Activated CD8-positive, alpha-beta memory T cell treated with anti-CD3 and anti-CD28 coated beads for 36 hours (primary cell): Measurements from ENCODE around the gene EFCAB8. TPM values are rescaled to one million over a fixed set of nuclear protein-coding genes. Genes with fewer than 3 reads are reported as not detected.
"Not testable (repeated sequence)": the region's sequence is repeated elsewhere in the genome, so short reads cannot be mapped to it uniquely, and the experiment has no call there.

Source experiments
- CTCF ChIA-PET: fragments of 350-600 bp; sonication (Branson Sonifier 250); formaldehyde crosslinking; loops from one replicate; lab custom pipeline; 2021; ENCODE audit warnings: antibody characterized with exemption; lab: Charles Lee
- POLR2A ChIA-PET: fragments of 350-600 bp; sonication (Branson Sonifier 250); formaldehyde crosslinking; loops from one replicate; lab custom pipeline; 2021; ENCODE audit warnings: antibody characterized with exemption; lab: Charles Lee
- total RNA-seq, 2 experiments: library from RNA; stranded (reverse); gene quantifications; one replicate each; pipeline ENCODE4 v1.2.3, GENCODE V29; 2021

The EFCAB8 gene
- total RNA-seq, 2 experiments from 2014 or later: 0.21 to 0.94 TPM

DNA sequence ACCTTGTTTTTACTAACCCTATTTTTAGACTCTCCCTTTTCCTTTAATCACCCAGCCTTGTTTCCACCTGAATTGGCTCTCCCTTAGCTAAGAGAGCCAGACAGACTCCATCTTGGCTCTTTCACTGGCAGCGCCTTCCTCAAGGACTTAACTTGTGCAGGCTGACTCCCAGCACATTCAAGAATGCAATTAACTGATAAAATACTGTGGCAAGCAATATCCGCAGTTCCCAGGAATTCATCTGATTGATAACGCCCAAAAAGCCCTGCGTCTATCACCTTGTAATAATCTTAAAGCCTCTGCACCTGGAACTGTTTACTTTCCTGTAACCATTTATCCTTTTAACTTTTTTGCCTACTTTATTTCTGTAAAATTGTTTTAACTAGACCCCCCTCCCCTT, 116.4 kb downstream of the EFCAB8 start:
- POLR2A ChIA-PET, CTCF ChIA-PET: not testable (repeated sequence)

- ChIA-PET POLR2A (no interaction called here), CTCF (no interaction called here)
Observed at GRCh38 chr20:32975698-32976674, 117.3 kb downstream of the EFCAB8 start.

- ChIA-PET POLR2A (no interaction called here), CTCF (interaction anchor here (1.4 kb wide), 1 partner anchor 9 kb away, joined by 3 read pairs; no protein-coding TSS in a partner anchor)
Observed at GRCh38 chr20:32976746-32977145, 118.0 kb downstream of the EFCAB8 start.

- ChIA-PET POLR2A (no interaction called here), CTCF (interaction anchor here (0.7 to 1.4 kb wide), 3 partner anchors 10 to 32 kb away, joined by 3 read pairs; no protein-coding TSS in a partner anchor)
Observed at GRCh38 chr20:32977281-32978008, 118.7 kb downstream of the EFCAB8 start.

DNA sequence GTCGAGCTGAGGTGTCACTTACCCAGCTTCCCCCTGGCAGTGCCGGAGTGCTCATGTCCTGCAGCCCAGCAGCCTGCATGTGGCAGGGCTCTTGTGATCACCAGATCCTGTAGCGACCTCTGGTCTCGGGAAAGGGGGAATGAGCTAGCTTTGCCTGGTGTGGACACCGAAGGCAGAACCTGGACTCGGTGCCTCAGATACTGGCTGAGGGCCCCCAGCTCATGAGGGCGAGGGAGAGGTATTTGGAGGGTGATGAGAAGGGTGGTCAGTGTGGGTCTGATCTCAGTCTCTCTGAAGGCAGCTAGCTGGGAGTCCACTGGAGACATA, 119.2 kb downstream of the EFCAB8 start:
- POLR2A ChIA-PET: no interaction called here

GRCh38 chr20:32979201-32979998, 120.7 kb downstream of the EFCAB8 start:
- CTCF ChIA-PET: no interaction called here
- POLR2A ChIA-PET: no interaction called here

More for the DNA sequence above, 119.2 kb downstream of the EFCAB8 start:
- CTCF ChIA-PET: interaction anchor here (1.0 to 1.4 kb wide), 2 partner anchors 11 to 33 kb away, joined by 3 read pairs; no protein-coding TSS in a partner anchor

DNA sequence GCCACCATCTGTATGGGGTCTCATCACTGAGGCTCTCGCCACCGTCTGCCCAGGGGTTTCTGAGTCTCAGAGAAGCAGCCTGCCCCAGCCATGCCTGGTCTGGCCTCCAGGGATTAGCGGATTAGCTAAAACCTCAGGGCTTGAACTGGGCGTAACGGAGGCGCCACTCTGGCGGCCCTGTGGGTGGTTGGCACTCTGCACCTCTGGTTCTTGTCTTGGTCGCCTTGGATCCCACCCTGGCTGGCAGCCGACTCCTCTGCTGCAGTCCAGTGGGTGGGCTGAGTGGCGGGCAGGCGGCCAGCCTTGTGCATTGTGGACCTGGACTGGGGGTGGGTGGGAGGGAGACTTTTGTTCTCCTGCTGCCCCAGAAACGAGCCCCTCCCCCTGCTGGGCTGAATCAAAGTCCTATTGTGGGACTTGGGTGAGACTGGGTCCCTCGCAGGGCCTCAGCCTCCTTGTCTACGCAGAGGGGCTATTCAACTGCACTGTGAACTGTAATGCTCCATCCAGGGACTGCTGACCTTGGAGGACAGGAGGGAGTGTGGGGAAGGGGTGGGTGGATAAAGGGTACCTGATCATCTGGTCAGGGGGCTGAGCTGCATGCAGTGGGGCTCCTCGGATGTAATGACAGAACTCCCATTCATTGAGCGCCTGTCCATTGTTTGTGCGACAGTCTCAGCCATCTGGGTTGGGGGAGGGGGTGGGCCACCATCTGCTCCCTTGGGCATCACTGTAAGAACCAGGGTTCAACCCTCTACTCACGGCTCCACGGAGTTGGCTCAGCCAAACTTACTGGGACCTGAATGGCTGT, 121.6 kb downstream of the EFCAB8 start:
- ChIA-PET CTCF (no interaction called here), POLR2A (no interaction called here)

- ChIA-PET CTCF (interaction anchor here (1.1 kb wide), 1 partner anchor 8 kb away, joined by 3 read pairs; no protein-coding TSS in a partner anchor), POLR2A (no interaction called here)
Observed at GRCh38 chr20:32980990-32981389, 122.3 kb downstream of the EFCAB8 start.

DNA sequence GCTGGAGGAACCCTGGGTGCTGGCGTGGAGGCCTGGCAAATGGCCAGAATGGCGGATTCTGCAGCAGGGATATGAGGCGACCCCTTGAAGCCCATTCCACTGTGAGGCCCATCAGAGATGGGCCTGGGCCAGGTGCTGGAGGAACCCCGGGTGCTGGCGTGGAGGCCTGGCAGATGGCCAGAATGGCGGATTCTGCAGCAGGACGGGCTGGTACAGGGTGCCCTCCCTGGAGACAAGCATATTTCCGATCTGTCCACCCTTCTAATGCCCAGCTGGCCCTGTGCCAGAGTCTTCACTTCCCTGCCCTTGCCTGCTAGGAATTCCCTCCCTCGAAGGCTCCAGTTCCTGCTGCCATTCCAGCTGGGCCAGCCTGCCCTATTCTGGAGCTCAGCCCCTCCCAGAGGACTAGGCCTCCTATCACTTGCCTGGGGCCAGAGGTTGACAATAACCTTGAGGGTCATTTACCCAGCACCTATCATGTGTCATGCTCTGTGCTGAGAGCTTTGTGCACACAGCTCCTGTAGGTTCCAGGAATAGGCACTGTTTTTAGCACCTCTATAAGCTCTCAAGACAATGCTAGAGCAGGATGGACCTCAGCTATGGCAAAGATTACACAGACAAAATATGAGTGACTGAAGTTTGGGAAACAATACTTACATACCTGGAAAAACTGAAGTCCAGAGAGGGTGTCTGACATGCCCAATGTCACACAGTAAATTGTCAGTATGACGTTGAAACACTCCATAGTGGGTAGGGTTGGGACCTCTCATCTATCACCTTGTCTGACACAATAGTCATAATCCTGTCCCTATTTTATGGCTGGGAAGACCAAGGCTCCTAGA, 124.1 kb downstream of the EFCAB8 start:
- POLR2A ChIA-PET: no interaction called here

GRCh38 chr20:32983459-32984112, 124.9 kb downstream of the EFCAB8 start:
- CTCF ChIA-PET: interaction anchor here (1.2 kb wide), 1 partner anchor 21 kb away, joined by 3 read pairs; no protein-coding TSS in a partner anchor
- POLR2A ChIA-PET: no interaction called here

More for the DNA sequence above, 124.1 kb downstream of the EFCAB8 start:
- CTCF ChIA-PET: interaction anchor here (1.2 kb wide), 1 partner anchor 22 kb away, joined by 3 read pairs; no protein-coding TSS in a partner anchor

DNA sequence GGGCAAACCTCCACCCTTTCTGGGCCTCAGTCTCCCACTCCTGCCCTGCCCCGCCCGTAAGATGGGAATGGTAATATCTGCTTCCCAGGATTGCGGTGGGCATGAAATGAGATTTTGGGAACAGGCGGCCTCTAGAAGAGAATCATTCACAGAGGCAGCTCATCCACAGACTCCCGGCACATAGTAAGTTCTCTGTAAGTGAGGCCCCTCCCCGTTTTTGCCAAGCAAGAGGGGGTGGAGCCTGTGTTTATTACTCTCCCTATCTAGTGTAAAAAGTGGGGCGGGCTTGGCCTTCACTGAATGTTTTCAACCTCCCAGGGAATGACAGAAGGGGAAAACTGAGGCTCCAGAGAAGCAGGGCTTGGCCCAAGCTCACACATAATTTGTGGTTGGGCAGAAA, 125.5 kb downstream of the EFCAB8 start:
- CTCF ChIA-PET: no interaction called here
- POLR2A ChIA-PET: no interaction called here

DNA sequence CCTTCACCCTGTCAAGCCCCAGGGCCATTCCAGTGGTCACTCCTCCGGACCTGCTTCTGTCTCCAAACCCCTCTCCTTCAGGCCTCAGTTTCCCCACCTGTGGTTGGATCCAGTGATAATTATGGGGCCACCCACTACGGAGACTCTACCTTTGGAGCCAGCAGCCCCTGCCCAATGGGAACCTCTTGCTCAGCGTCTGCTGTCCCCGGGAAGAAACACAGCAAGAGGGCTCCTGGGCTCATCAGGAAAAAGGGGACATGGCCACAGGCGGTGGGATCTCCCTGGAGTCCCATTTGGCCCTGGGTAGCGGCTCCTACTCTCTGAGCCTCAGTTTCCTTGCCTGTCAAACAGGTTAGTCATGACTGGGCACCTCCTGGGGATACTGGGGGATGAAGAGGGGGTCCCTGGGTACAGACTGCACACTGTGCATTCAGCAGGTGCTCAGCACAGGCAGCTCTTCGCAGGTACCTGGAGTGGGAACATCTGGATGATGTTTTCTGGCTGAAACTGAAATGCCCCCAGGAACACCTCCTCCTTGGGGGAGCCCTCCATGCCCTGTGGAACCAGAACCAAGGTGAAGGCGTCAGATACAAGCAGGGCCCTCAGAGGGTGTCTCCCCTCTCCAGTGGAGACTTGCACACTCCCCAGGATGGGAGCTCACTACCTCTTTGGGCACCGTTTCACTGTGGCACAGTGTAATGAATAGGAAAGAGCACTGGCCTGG, 126.1 kb downstream of the EFCAB8 start:
- CTCF ChIA-PET: no interaction called here
- POLR2A ChIA-PET: no interaction called here

DNA sequence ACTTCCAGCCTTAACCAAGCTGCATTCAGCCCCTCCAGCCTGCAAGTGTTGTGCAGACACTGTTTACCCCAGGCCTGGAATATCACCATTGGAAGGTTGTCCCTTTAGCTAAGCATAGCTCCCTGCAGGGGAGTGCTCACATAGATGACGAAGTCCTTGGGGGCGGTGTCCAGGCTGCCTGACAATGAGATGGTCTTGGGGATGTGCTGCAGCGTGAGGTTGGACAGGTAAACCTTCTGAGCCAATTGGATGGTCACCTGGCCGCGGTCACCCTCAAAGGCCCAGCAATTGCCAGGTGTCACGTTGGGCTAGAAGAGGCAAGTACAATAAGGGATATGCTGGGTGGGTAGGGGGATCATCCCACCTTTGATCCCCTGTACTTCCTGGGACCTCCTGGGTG, 126.9 kb downstream of the EFCAB8 start:
- CTCF ChIA-PET: no interaction called here
- POLR2A ChIA-PET: no interaction called here

- ChIA-PET CTCF (no interaction called here), POLR2A (no interaction called here)
Observed at GRCh38 chr20:32986331-32986966, 127.7 kb downstream of the EFCAB8 start.

GRCh38 chr20:32987044-32987825, 128.5 kb downstream of the EFCAB8 start:
- CTCF ChIA-PET: no interaction called here
- POLR2A ChIA-PET: no interaction called here
